Astrocyte (in vitro differentiated cells and primary cell): ENCODE data around the gene FAM168A. TPM values are rescaled to one million over a fixed set of nuclear protein-coding genes. Genes with fewer than 3 reads are reported as not detected.
A peak's percentile ranks its signal among the peaks of the same experiment; 100 is the strongest.

ENCODE experiments used
- DNase-seq: peaks from one replicate; pipeline ENCODE4 v3.0.0-alpha.2; 2010; ENCODE audit warnings: low read depth
- FAIRE-seq: peaks from 2 replicates; lab custom pipeline; 2011; peaks lifted over from hg19 to GRCh38; lab: Jason Lieb, UNC
- H2AFZ ChIP-seq: 2 replicates; pipeline ENCODE4 v1.6.0; 2012; ENCODE audit warnings: low read depth, low read length, inconsistent platforms
- H3K27ac ChIP-seq: 2 replicates; pipeline ENCODE4 v1.5.1; 2011; ENCODE audit warnings: low read depth, low read length, inconsistent platforms
- H3K27me3 ChIP-seq: 2 replicates; pipeline ENCODE4 v1.6.0; 2011; ENCODE audit warnings: low read length, inconsistent platforms; ENCODE audit not compliant: insufficient read depth
- H3K36me3 ChIP-seq: 2 replicates; pipeline ENCODE4 v1.5.1; 2011; ENCODE audit warnings: low read length, inconsistent platforms; ENCODE audit not compliant: insufficient read depth
- H3K4me1 ChIP-seq: 2 replicates; pipeline ENCODE4 v1.5.1; 2011; ENCODE audit warnings: low read length, inconsistent platforms; ENCODE audit not compliant: insufficient read depth
- H3K4me2 ChIP-seq: 2 replicates; pipeline ENCODE4 v1.6.0; 2012; ENCODE audit warnings: low read length, inconsistent platforms
- H3K4me3 ChIP-seq: 2 replicates; pipeline ENCODE4 v1.5.1; 2011; ENCODE audit warnings: low read depth, mild to moderate bottlenecking, low read length, inconsistent platforms; ENCODE audit not compliant: insufficient read depth
- H3K79me2 ChIP-seq: 2 replicates; pipeline ENCODE4 v1.6.0; 2012; ENCODE audit warnings: mild to moderate bottlenecking, low read length, inconsistent platforms; ENCODE audit not compliant: insufficient read depth
- H3K9ac ChIP-seq: 2 replicates; pipeline ENCODE4 v1.6.0; 2012; ENCODE audit warnings: mild to moderate bottlenecking, low read length, inconsistent platforms
- H3K9me3 ChIP-seq: 2 replicates; pipeline ENCODE4 v1.5.1; 2012; ENCODE audit warnings: low read depth, mild to moderate bottlenecking, low read length, inconsistent platforms; ENCODE audit not compliant: insufficient read depth
- H4K20me1 ChIP-seq: 2 replicates; pipeline ENCODE4 v1.6.0; 2012; ENCODE audit warnings: low read length, inconsistent platforms; ENCODE audit not compliant: insufficient read depth
- H3K27ac Mint-ChIP-seq: one replicate; pipeline ENCODE4 v1.8.0; 2021; ENCODE audit warnings: mild to moderate bottlenecking, mixed read lengths; ENCODE audit not compliant: unreplicated experiment
- H3K27me3 Mint-ChIP-seq: one replicate; pipeline ENCODE4 v1.8.0; 2021; ENCODE audit warnings: low read depth, mixed read lengths; ENCODE audit not compliant: unreplicated experiment
- H3K36me3 Mint-ChIP-seq: one replicate; pipeline ENCODE4 v1.8.0; 2021; ENCODE audit warnings: low read depth, mixed read lengths; ENCODE audit not compliant: unreplicated experiment
- H3K4me1 Mint-ChIP-seq: one replicate; pipeline ENCODE4 v1.8.0; 2021; ENCODE audit warnings: low read depth, mixed read lengths; ENCODE audit not compliant: unreplicated experiment
- H3K4me3 Mint-ChIP-seq: one replicate; pipeline ENCODE4 v1.8.0; 2021; ENCODE audit warnings: mild to moderate bottlenecking, moderate library complexity, mixed read lengths; ENCODE audit not compliant: unreplicated experiment
- H3K9me3 Mint-ChIP-seq: one replicate; pipeline ENCODE4 v1.8.0; 2021; ENCODE audit warnings: mild to moderate bottlenecking, mixed read lengths; ENCODE audit not compliant: unreplicated experiment
- CTCF ChIP-seq: IDR thresholded peaks from 2 replicates; pipeline ENCODE4 v1.5.1; 2011; ENCODE audit warnings: low read depth, mild to moderate bottlenecking, inconsistent platforms, low read length, moderate library complexity; ENCODE audit not compliant: insufficient read depth
- EZH2 ChIP-seq: IDR thresholded peaks from 2 replicates; pipeline ENCODE4 v1.6.1; 2012; ENCODE audit warnings: mild to moderate bottlenecking, low read length, inconsistent platforms; ENCODE audit not compliant: insufficient read depth
- total RNA-seq: library from RNA; stranded (reverse); gene quantifications from 2 replicates; pipeline ENCODE4 v1.2.1, GENCODE V29; 2021

Gene FAM168A
- total RNA-seq, 1 donor from 2014 or later: 44.8 TPM

DNA sequence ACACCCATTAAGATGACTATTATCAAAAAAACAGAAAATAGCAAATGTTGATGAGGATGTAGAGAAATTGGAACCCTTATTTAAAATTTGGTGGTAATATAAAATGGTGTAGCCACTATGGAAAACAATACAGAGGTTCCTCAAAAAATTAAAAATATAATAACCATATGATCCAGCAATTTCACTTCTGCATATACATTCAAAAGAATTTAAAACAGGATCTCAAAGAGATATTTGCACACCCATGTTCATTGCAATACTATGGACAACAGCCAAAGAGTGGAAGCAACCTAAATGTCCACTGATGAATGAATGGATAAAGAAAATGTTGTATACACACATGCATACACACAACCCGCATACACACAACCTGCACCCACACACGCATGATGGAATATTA is 102.2 kb downstream of the FAM168A start:
- H4K20me1 ChIP-seq: peaks cover 25% of the 10 kb centered on the region
- Mint-ChIP-seq H3K27ac (no peak overlapping the region), H3K4me1 (peaks cover 11% of the 10 kb centered on the region), H3K36me3 (peaks cover 7% of the 10 kb centered on the region), H3K9me3 (no peaks in the 10 kb centered on the region), H3K27me3 (no peaks in the 10 kb centered on the region), H3K4me3 (no peak overlapping the region)
- DNase-seq: no peak
- H3K79me2 ChIP-seq: peaks cover 25% of the 10 kb centered on the region
- no peaks in the 10 kb centered on the region for H3K36me3 ChIP-seq
- no peaks in the 10 kb centered on the region for H3K27me3 ChIP-seq
- H3K4me1 ChIP-seq: peaks cover 7% of the 10 kb centered on the region
- H3K9me3 ChIP-seq: no peaks in the 10 kb centered on the region
- no peak overlapping the region for H2AFZ ChIP-seq
- no peak overlapping the region for H3K9ac ChIP-seq
- TF ChIP-seq CTCF (no peak), EZH2 (no peak)
- no peak for FAIRE-seq
- no peak overlapping the region for H3K27ac ChIP-seq
- H3K4me2 ChIP-seq: no peak overlapping the region
- no peak overlapping the region for H3K4me3 ChIP-seq

GRCh38 chr11:73493956-73494598 is 103.8 kb downstream of the FAM168A start:
- peak overlapping the region; percentile 62 for H3K27ac ChIP-seq
- TF ChIP-seq EZH2: no peak
- no peak for TF ChIP-seq CTCF
- FAIRE-seq: peak; percentile 83
- peak overlapping the region; percentile 44 for H3K4me2 ChIP-seq
- DNase-seq: peak; percentile 90
- H2AFZ ChIP-seq: peak overlapping the region; percentile 18
- H3K9me3 Mint-ChIP-seq: no peaks in the 10 kb centered on the region
- H3K36me3 ChIP-seq: no peaks in the 10 kb centered on the region
- H3K4me1 Mint-ChIP-seq: peaks cover 11% of the 10 kb centered on the region
- peaks cover 22% of the 10 kb centered on the region for H4K20me1 ChIP-seq
- H3K9ac ChIP-seq: peak overlapping the region; percentile 50
- no peaks in the 10 kb centered on the region for H3K9me3 ChIP-seq
- H3K4me3 Mint-ChIP-seq: peak overlapping the region; percentile 28
- peak overlapping the region; percentile 98 for H3K27ac Mint-ChIP-seq
- peaks cover 7% of the 10 kb centered on the region for H3K4me1 ChIP-seq
- peaks cover 21% of the 10 kb centered on the region for H3K79me2 ChIP-seq
- peaks cover 7% of the 10 kb centered on the region for H3K36me3 Mint-ChIP-seq
- H3K27me3 Mint-ChIP-seq: no peaks in the 10 kb centered on the region
- H3K27me3 ChIP-seq: no peaks in the 10 kb centered on the region
- no peak overlapping the region for H3K4me3 ChIP-seq

- Histone ChIP-seq H3K4me1 (no peaks in the 10 kb centered on the region), H3K4me3 (no peak overlapping the region), H4K20me1 (peaks cover 44% of the 10 kb centered on the region), H3K36me3 (no peaks in the 10 kb centered on the region), H3K27me3 (no peaks in the 10 kb centered on the region), H3K27ac (no peak overlapping the region), H3K9me3 (no peaks in the 10 kb centered on the region), H3K4me2 (no peak overlapping the region), H3K79me2 (peaks cover 9% of the 10 kb centered on the region), H3K9ac (no peak overlapping the region), H2AFZ (no peak overlapping the region)
- no peak for TF ChIP-seq CTCF
- Mint-ChIP-seq H3K36me3 (peaks cover 7% of the 10 kb centered on the region), H3K9me3 (peaks cover 5% of the 10 kb centered on the region), H3K27ac (no peak overlapping the region), H3K4me3 (no peak overlapping the region), H3K4me1 (no peaks in the 10 kb centered on the region), H3K27me3 (no peaks in the 10 kb centered on the region)
- DNase-seq (no peak), FAIRE-seq (no peak)
Observed at GRCh38 chr11:73481626-73482025, 116.3 kb downstream of the FAM168A start.
